HL-60 (cell line): ENCODE data around the gene DCAF10.

ENCODE experiments used
- DNase-seq, 2 experiments: peaks; one replicate each; pipeline ENCODE4 v3.0.0-alpha.2; 2010 to 2020; ENCODE audit warnings: low read depth in 1 of 2, low spot score in 1 of 2
- H3K27ac ChIP-seq: fragments of 250-450 bp; sonication (Bioruptor Pico); replicated peaks from 2 replicates; pipeline ENCODE4 v1.5.1; 2020; ENCODE audit warnings: mild to moderate bottlenecking, moderate library complexity
- H3K27me3 ChIP-seq: fragments of 250-450 bp; sonication (Bioruptor Pico); 2 replicates; pipeline ENCODE4 v1.5.1; 2021; ENCODE audit warnings: mild to moderate bottlenecking, moderate library complexity; ENCODE audit not compliant: insufficient read depth, poor library complexity, severe bottlenecking
- H3K4me3 ChIP-seq: replicated peaks from 2 replicates; pipeline ENCODE4 v1.5.1; 2011; ENCODE audit warnings: mild to moderate bottlenecking, control low read depth, low read length; ENCODE audit not compliant: insufficient read depth
- CTCF ChIP-seq: IDR thresholded peaks from one replicate; pipeline ENCODE4 v1.5.1; 2011; ENCODE audit warnings: low read length, control low read depth, inconsistent platforms; ENCODE audit not compliant: insufficient read depth
- GABPA ChIP-seq: IDR thresholded peaks from 2 replicates; pipeline ENCODE4 v1.6.1; 2012; ENCODE audit warnings: low read depth
- POLR2AphosphoS5 ChIP-seq: IDR thresholded peaks from 2 replicates; pipeline ENCODE4 v1.6.1; 2012; ENCODE audit warnings: low read depth
- REST ChIP-seq: IDR thresholded peaks from 2 replicates; pipeline ENCODE4 v1.6.1; 2012; ENCODE audit warnings: low read depth; ENCODE audit not compliant: insufficient replicate concordance
- SPI1 ChIP-seq: IDR thresholded peaks from 2 replicates; pipeline ENCODE4 v1.6.1; 2012; ENCODE audit warnings: low read depth, mild to moderate bottlenecking, borderline replicate concordance

Gene DCAF10

DNA sequence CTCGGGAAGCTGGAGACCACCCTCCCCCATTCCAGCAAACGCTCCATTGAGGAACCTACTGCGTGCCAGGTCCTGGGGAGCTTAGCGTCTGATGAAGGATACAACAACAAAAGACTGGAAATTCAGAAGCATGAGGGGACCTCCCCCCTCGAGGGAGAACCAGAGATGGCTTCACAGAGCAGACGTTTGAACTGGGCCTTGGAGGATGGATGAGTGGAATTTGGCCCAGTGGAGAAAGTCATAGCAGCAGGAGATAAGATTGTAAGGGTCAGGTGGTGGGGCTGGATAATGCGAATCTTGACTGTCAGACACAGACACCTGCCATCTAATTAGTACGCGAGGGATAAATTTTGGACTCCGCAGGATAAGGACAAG is 104.5 kb downstream of the DCAF10 start:
- H3K27me3 ChIP-seq: no peaks in the 10 kb centered on the region
- no peak for TF ChIP-seq REST
- TF ChIP-seq GABPA: no peak
- DNase-seq: no peak
- H3K27ac ChIP-seq: no peak overlapping the region
- no peak overlapping the region for H3K4me3 ChIP-seq

DNA sequence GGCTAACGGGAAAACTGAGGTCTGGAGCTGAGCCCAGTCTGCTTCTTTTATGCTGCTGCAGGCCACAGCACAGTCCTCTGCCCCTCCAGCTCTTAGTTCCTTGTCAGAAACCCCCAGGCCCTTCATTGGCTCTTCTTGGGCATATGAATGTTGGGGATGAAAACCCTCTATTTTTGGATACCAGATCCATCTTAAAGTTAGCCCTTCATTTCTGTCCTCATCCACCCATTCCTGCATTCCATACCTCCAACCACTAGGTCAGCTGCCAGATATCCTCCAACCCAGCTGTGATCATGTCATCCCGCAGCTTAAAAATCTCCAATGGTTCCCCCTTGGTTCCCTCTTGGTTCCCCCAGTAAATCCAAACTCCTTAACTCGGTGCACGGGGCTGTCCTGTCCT is 105.2 kb downstream of the DCAF10 start:
- DNase-seq: no peak
- no peaks in the 10 kb centered on the region for H3K27me3 ChIP-seq

GRCh38 chr9:37906312-37907239 is 106.0 kb downstream of the DCAF10 start:
- no peak overlapping the region for H3K4me3 ChIP-seq
- no peak for DNase-seq
- H3K27ac ChIP-seq: no peak overlapping the region
- TF ChIP-seq REST (no peak), SPI1 (no peak), CTCF (no peak), GABPA (no peak), POLR2AphosphoS5 (no peak)
- no peaks in the 10 kb centered on the region for H3K27me3 ChIP-seq

More for the DNA sequence above, 105.2 kb downstream of the DCAF10 start:
- TF ChIP-seq REST: no peak
- TF ChIP-seq SPI1: no peak
- no peak for TF ChIP-seq POLR2AphosphoS5
- TF ChIP-seq GABPA: no peak
- no peak for TF ChIP-seq CTCF
- Histone ChIP-seq H3K4me3 (no peak overlapping the region), H3K27ac (no peak overlapping the region)
